Endothelial cell (in vitro differentiated cells): ENCODE data around the gene LAMA2. TPM values are rescaled to one million over a fixed set of nuclear protein-coding genes. Genes with fewer than 3 reads are reported as not detected.

Experiments used
- DNase-seq: peaks from one replicate; pipeline ENCODE4 v3.0.0; 2021; ENCODE audit warnings: low spot score
- H3K27ac Mint-ChIP-seq: one replicate; pipeline ENCODE4 v1.8.0; 2021; ENCODE audit warnings: mixed read lengths, inconsistent platforms; ENCODE audit not compliant: unreplicated experiment
- H3K27me3 Mint-ChIP-seq: one replicate; pipeline ENCODE4 v1.8.0; 2021; ENCODE audit warnings: mild to moderate bottlenecking, moderate library complexity, mixed read lengths, inconsistent platforms; ENCODE audit not compliant: unreplicated experiment
- H3K36me3 Mint-ChIP-seq: one replicate; pipeline ENCODE4 v1.8.0; 2021; ENCODE audit warnings: mild to moderate bottlenecking, low read depth, mixed read lengths, inconsistent platforms; ENCODE audit not compliant: unreplicated experiment
- H3K4me1 Mint-ChIP-seq: one replicate; pipeline ENCODE4 v1.8.0; 2021; ENCODE audit warnings: mild to moderate bottlenecking, mixed read lengths, inconsistent platforms; ENCODE audit not compliant: unreplicated experiment
- H3K4me3 Mint-ChIP-seq: one replicate; pipeline ENCODE4 v1.8.0; 2021; ENCODE audit warnings: mild to moderate bottlenecking, mixed read lengths, inconsistent platforms; ENCODE audit not compliant: unreplicated experiment
- H3K9me3 Mint-ChIP-seq: one replicate; pipeline ENCODE4 v1.8.0; 2021; ENCODE audit warnings: mixed read lengths, inconsistent platforms; ENCODE audit not compliant: unreplicated experiment
- CTCF ChIP-seq: fragments of 200-600 bp; sonication (generic); IDR thresholded peaks from one replicate; pipeline ENCODE4 v1.5.0; 2021; ENCODE audit warnings: antibody characterized with exemption; ENCODE audit not compliant: unreplicated experiment
- total RNA-seq: library from RNA; stranded (reverse); fragmentation: NEBNext Ultra II Directional; extraction: Animal tissue kit (Norgen Biotek cat#: 25700); gene quantifications from one replicate; pipeline ENCODE4 v1.2.1, GENCODE V29; 2021; ENCODE audit not compliant: unreplicated experiment

Gene LAMA2
- total RNA-seq, 1 donor from 2014 or later = 2.0 TPM

GRCh38 chr6:129098061-129098553, 215.2 kb downstream of the LAMA2 start:
- Mint-ChIP-seq H3K4me1 (no peaks in the 10 kb centered on the region), H3K4me3 (no peak overlapping the region), H3K27me3 (no peaks in the 10 kb centered on the region), H3K27ac (no peak overlapping the region), H3K9me3 (no peaks in the 10 kb centered on the region), H3K36me3 (no peaks in the 10 kb centered on the region)
- TF ChIP-seq CTCF = no peak
- DNase-seq = no peak

- H3K27me3 Mint-ChIP-seq = no peaks in the 10 kb centered on the region
- no peak overlapping the region for H3K27ac Mint-ChIP-seq
- H3K4me3 Mint-ChIP-seq = no peak overlapping the region
- DNase-seq = no peak
- no peak for TF ChIP-seq CTCF
- no peaks in the 10 kb centered on the region for H3K36me3 Mint-ChIP-seq
- H3K9me3 Mint-ChIP-seq = no peaks in the 10 kb centered on the region
- peaks cover 3% of the 10 kb centered on the region for H3K4me1 Mint-ChIP-seq
Observed at GRCh38 chr6:129099696-129100095, 216.8 kb downstream of the LAMA2 start.

- DNase-seq = no peak
- H3K27ac Mint-ChIP-seq = no peak overlapping the region
- no peaks in the 10 kb centered on the region for H3K9me3 Mint-ChIP-seq
- no peaks in the 10 kb centered on the region for H3K27me3 Mint-ChIP-seq
- no peaks in the 10 kb centered on the region for H3K36me3 Mint-ChIP-seq
- no peak overlapping the region for H3K4me3 Mint-ChIP-seq
- no peak for TF ChIP-seq CTCF
- peaks cover 5% of the 10 kb centered on the region for H3K4me1 Mint-ChIP-seq
Observed at GRCh38 chr6:129100164-129100563, 217.2 kb downstream of the LAMA2 start.

GRCh38 chr6:129102741-129103140, 219.8 kb downstream of the LAMA2 start:
- no peak for TF ChIP-seq CTCF
- Mint-ChIP-seq H3K27ac (no peak overlapping the region), H3K36me3 (no peaks in the 10 kb centered on the region), H3K27me3 (no peaks in the 10 kb centered on the region), H3K4me1 (peaks cover 13% of the 10 kb centered on the region), H3K4me3 (no peak overlapping the region), H3K9me3 (no peaks in the 10 kb centered on the region)
- DNase-seq = no peak

- Mint-ChIP-seq H3K4me1 (peaks cover 13% of the 10 kb centered on the region), H3K4me3 (no peak overlapping the region), H3K27ac (no peak overlapping the region), H3K9me3 (no peaks in the 10 kb centered on the region), H3K27me3 (peaks cover 2% of the 10 kb centered on the region), H3K36me3 (no peaks in the 10 kb centered on the region)
- TF ChIP-seq CTCF = no peak
- DNase-seq = no peak
Observed at GRCh38 chr6:129104131-129104530, 221.2 kb downstream of the LAMA2 start.
